Measurements from ENCODE around the gene PIK3AP1. TPM values are rescaled to one million over a fixed set of nuclear protein-coding genes. Genes with fewer than 3 reads are reported as not detected.
"Not testable (repeated sequence)": the region's sequence is repeated elsewhere in the genome, so short reads cannot be mapped to it uniquely, and the experiment has no call there.

Gene PIK3AP1
- total RNA-seq, 4 donors from 2014 or later, result 1.7 to 10.6 (median 8.4) TPM

DNA sequence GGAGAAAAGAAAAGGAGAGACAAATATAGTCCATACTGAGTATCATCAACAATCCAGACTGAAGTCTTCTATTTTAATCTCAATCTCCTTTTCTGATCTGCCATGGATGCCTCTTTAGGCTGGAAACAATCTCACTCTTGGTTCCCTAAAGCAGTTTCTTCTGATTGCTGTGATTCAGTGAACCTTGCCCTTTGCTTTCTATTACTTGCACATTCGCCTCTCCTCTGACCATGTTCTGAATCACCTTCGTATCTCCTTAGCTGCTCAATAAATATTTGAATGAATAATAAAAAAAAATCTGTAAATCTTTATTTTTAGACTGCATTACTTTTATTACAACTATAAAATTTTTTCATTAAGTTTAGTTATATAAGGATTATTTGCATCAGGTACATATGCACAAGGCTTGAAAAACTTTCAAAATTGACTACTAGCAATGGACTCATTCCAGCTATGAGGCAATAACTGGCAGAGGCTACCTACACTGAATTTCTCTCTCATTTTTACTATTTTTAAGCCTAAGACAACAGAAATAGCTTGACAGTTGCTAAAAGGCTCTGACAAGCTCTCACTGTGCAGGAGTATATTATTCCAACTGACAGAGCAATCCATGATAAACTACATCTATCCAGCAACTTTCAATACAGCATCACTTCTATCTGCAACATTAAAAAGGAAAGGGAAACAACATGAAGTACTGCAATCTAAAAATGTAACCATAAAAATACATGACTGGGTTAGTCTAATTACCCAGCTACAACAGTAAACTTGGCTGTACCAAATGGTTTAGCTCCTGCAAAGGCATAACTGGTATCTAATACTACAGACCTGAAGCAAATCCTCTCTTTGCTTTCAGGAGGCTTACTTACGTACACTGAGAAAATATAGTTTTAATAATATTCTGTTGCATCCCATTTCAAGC, 159.1 kb downstream of the PIK3AP1 start:
- intact Hi-C loops (cut with DNase I; ENCODE audit: low total_unique reads), result no loop called here
- Histone ChIP-seq H3K27me3 (no peaks in the 10 kb centered on the region), H3K27ac (no peak overlapping the region), H3K4me1 (peaks cover 0 to 3% of the 10 kb centered on the region in 2 donors), H3K4me3 (no peak overlapping the region), H3K36me3 (no peaks in the 10 kb centered on the region), H3K9me3 (no peaks in the 10 kb centered on the region)
- DNase-seq, result no peak
- no peak for TF ChIP-seq POLR2A (IDR thresholded peaks at IDR 0.05)
- TF ChIP-seq, protein P1, sequence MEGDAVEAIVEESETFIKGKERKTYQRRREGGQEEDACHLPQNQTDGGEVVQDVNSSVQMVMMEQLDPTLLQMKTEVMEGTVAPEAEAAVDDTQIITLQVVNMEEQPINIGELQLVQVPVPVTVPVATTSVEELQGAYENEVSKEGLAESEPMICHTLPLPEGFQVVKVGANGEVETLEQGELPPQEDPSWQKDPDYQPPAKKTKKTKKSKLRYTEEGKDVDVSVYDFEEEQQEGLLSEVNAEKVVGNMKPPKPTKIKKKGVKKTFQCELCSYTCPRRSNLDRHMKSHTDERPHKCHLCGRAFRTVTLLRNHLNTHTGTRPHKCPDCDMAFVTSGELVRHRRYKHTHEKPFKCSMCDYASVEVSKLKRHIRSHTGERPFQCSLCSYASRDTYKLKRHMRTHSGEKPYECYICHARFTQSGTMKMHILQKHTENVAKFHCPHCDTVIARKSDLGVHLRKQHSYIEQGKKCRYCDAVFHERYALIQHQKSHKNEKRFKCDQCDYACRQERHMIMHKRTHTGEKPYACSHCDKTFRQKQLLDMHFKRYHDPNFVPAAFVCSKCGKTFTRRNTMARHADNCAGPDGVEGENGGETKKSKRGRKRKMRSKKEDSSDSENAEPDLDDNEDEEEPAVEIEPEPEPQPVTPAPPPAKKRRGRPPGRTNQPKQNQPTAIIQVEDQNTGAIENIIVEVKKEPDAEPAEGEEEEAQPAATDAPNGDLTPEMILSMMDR (IDR thresholded peaks at IDR 0.05), result no peak

DNA sequence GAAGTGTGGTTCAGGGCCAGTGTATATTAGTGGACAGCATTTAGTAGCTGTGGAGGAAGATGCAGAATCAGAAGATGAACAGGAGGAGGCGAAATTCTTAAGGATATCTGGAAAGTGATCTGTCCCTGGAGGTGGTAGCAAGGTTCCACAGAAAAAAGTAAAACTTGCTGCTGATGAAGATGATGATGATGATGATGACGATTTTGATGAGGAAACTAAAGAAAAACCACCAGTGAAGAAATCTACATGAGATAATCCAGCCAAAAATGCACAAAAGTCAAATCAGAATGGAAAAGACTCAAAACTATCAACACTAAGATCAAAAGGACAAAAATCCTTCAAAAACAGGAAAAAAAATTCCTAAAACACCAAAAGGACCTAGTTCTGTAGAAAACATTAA, 159.8 kb downstream of the PIK3AP1 start:
- no peak overlapping the region for H3K4me3 ChIP-seq
- intact Hi-C loops (cut with DNase I; ENCODE audit: low total_unique reads), result no loop called here
- DNase-seq, result no peak
- no peaks in the 10 kb centered on the region for H3K36me3 ChIP-seq
- no peaks in the 10 kb centered on the region for H3K27me3 ChIP-seq
- H3K4me1 ChIP-seq, result no peaks in the 10 kb centered on the region
- no peak for TF ChIP-seq POLR2A (IDR thresholded peaks at IDR 0.05)
- TF ChIP-seq, protein P1 (IDR thresholded peaks at IDR 0.05), result no peak
- H3K9me3 ChIP-seq, result no peaks in the 10 kb centered on the region
- no peak overlapping the region for H3K27ac ChIP-seq

DNA sequence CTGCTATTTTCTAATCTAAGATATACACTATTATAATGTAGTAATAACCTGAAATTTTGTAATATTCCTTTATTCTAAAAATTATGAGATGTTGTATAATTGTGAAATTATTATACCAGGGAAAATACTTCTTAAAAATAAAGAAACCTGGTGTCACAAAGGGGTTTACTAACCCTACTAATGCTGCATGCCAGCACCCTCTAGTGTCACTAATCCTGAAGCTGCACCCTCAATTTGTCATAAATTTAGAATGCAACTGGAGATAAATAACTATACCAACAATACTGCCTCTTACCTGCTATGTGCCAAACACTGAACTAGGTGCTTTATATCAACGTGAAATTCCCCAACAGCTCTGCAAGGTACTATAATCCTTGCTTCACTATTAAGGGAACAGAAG, 164.3 kb downstream of the PIK3AP1 start:
- Histone ChIP-seq H3K4me1 (no peaks in the 10 kb centered on the region), H3K27ac (no peak overlapping the region), H3K9me3 (no peaks in the 10 kb centered on the region), H3K4me3 (no peak overlapping the region), H3K27me3 (no peaks in the 10 kb centered on the region), H3K36me3 (no peaks in the 10 kb centered on the region)
- intact Hi-C loops (cut with DNase I; ENCODE audit: low total_unique reads), result no loop called here
- no peak for DNase-seq
- no peak for TF ChIP-seq POLR2A (IDR thresholded peaks at IDR 0.05)
- TF ChIP-seq, protein P1 (IDR thresholded peaks at IDR 0.05), result peak in 3 of 4 experiments; percentile 9 to 25 (median 17)

DNA sequence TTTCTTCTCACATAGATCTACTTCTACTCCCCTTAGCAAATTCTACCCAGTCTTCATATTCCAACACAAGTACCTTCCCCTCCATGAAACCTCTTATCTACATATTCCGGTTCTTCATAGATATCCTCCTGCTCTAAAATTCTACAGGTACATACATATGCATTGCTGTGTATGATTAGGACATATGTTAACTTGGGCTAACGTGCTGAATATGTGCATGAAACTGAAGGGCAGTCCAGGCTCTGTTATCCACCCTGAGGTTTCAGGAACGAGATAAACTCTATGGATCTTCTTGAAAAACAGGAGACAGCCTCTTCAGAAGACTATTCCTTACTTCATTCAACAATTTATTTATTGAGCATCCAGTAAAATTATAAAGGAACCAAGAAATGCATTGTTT, 165.0 kb downstream of the PIK3AP1 start:
- H3K27ac ChIP-seq, result no peak overlapping the region
- intact Hi-C loops (cut with DNase I; ENCODE audit: low total_unique reads), result no loop called here
- H3K27me3 ChIP-seq, result no peaks in the 10 kb centered on the region
- DNase-seq, result no peak
- TF ChIP-seq, protein P1 (IDR thresholded peaks at IDR 0.05), result no peak
- TF ChIP-seq POLR2A (IDR thresholded peaks at IDR 0.05), result no peak
- H3K36me3 ChIP-seq, result no peaks in the 10 kb centered on the region
- no peak overlapping the region for H3K4me3 ChIP-seq
- H3K9me3 ChIP-seq, result no peaks in the 10 kb centered on the region
- H3K4me1 ChIP-seq, result no peaks in the 10 kb centered on the region

DNA sequence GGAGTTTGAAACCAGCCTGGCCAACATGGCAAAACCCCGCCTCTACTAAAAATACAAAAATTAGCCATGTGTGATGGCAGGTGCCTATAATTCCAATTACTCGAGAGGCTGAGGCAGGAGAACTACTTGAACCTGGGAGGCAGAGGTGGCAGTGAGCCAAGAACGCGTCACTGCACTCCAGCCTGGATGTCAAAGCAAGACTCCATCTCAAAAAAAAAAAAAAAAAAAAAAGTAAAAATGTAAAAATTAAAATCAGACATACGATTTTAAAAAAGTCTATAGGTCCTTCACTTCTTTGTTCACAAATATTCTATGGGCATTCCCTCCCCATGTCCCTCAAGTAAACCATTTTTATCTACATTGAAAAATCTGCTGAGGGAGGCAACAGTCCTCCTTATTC, 171.7 kb downstream of the PIK3AP1 start:
- H3K27ac ChIP-seq, result no peak overlapping the region
- peak in 1 of 2 donors; percentile 21 for DNase-seq

DNA sequence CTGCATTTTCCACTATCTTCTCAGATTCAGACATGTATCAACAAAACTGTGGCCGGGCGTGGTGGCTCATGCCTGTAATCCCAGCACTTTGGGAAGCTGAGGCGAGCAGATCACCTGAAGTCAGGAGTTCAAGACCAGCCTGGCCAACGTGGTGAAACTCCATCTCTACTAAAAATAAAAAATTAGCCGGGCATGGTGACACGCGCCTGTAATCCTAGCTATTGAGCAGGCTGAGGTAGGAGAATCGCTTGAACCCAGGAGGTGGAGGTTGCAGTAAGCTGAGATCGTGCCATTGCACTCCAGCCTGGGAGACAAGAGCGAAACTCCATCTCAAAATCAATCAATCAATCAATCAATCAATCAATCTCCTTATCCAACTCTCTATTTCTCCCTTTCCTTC, 174.8 kb downstream of the PIK3AP1 start:
- H3K27me3 ChIP-seq; intact Hi-C loops (cut with DNase I; ENCODE audit: low total_unique reads); DNase-seq; H3K36me3 ChIP-seq; H3K4me3 ChIP-seq; H3K9me3 ChIP-seq; H3K27ac ChIP-seq; H3K4me1 ChIP-seq: not testable (repeated sequence)

More for the DNA sequence above, 171.7 kb downstream of the PIK3AP1 start:
- no peaks in the 10 kb centered on the region for H3K4me1 ChIP-seq
- H3K27me3 ChIP-seq, result no peaks in the 10 kb centered on the region
- intact Hi-C loops (cut with DNase I; ENCODE audit: low total_unique reads), result no loop called here
- no peak overlapping the region for H3K4me3 ChIP-seq
- TF ChIP-seq, protein P1 (IDR thresholded peaks at IDR 0.05), result no peak
- TF ChIP-seq POLR2A (IDR thresholded peaks at IDR 0.05), result no peak
- no peaks in the 10 kb centered on the region for H3K9me3 ChIP-seq
- H3K36me3 ChIP-seq, result no peaks in the 10 kb centered on the region

All from uterus (tissue), 4 donors.